Tibial artery (tissue), 4 donors: ENCODE results near the gene RRAGC.
"Not testable (repeated sequence)": the region's sequence is repeated elsewhere in the genome, so short reads cannot be mapped to it uniquely, and the experiment has no call there.

ENCODE experiments used
- DNase-seq, 2 donors: peaks; one replicate each; pipeline ENCODE4 v3.0.0-alpha.2; 2019
- H3K27ac ChIP-seq, 2 donors: fragments of 200-600 bp; sonication (generic) in 1 of 2; 1 replicate in 1 of 2; 2 replicates in 1 of 2; pipeline ENCODE4 v1.5.1; 2018 to 2019; ENCODE audit warnings: mild to moderate bottlenecking in 1 of 2
- H3K27me3 ChIP-seq, 2 donors: fragments of 200-600 bp; sonication (generic) in 1 of 2; one replicate each; pipeline versions ENCODE4 v1.5.1 to v1.6.0; 2016 to 2019
- H3K36me3 ChIP-seq, 3 donors: fragments of 200-600 bp; sonication (generic) in 2 of 3; one replicate each; pipeline ENCODE4 v1.5.1; 2016 to 2019; ENCODE audit warnings: mild to moderate bottlenecking in 2 of 3
- H3K4me1 ChIP-seq, 4 donors: fragments of 200-600 bp; sonication (generic) in 2 of 4; 1 replicate in 3 of 4; 2 replicates in 1 of 4; pipeline ENCODE4 v1.5.1; 2016 to 2019
- H3K4me3 ChIP-seq, 2 donors: fragments of 200-600 bp; sonication (generic) in 1 of 2; 1 replicate in 1 of 2; 2 replicates in 1 of 2; pipeline ENCODE4 v1.5.1; 2018 to 2019; ENCODE audit warnings: mild to moderate bottlenecking in 2 of 2
- H3K9me3 ChIP-seq, 3 donors: fragments of 200-600 bp; sonication (generic) in 1 of 3; one replicate each; pipeline ENCODE4 v1.5.1; 2016 to 2019
- CTCF ChIP-seq, 2 experiments: fragments of 200-600 bp in 1 of 2; fragments of 450-650 bp in 1 of 2; IDR thresholded peaks; one replicate each; pipeline ENCODE4 v1.5.1; 2017 to 2019; ENCODE audit warnings: antibody characterized with exemption in 2 of 2, mild to moderate bottlenecking in 1 of 2, moderate library complexity in 1 of 2
- intact Hi-C: fragments of 100-400 bp; cut with DNase I; formaldehyde crosslinking; loops from one replicate; pipeline ENCODE4 v1.15.0; 2023; ENCODE audit warnings: low total_unique reads

Gene RRAGC

GRCh38 chr1:38852780-38853179 is 6.8 kb downstream of the RRAGC start:
- Histone ChIP-seq H3K4me1 (peaks cover 0 to 27% (median 10%) of the 10 kb centered on the region in 4 donors), H3K36me3 (peaks cover 49 to 70% (median 68%) of the 10 kb centered on the region in 3 donors), H3K4me3 (no peak overlapping the region), H3K27ac (no peak overlapping the region), H3K9me3 (no peaks in the 10 kb centered on the region), H3K27me3 (no peaks in the 10 kb centered on the region)
- no peak for TF ChIP-seq CTCF (IDR thresholded peaks at IDR 0.05)
- intact Hi-C loops = no loop called here
- DNase-seq = no peak

- intact Hi-C loops = no loop called here
- peaks cover 64 to 86% (median 66%) of the 10 kb centered on the region in 3 donors for H3K36me3 ChIP-seq
- TF ChIP-seq CTCF (IDR thresholded peaks at IDR 0.05) = no peak
- no peak for DNase-seq
- H3K4me1 ChIP-seq = no peaks in the 10 kb centered on the region
- H3K9me3 ChIP-seq = no peaks in the 10 kb centered on the region
- H3K27me3 ChIP-seq = no peaks in the 10 kb centered on the region
- H3K4me3 ChIP-seq = no peak overlapping the region
- H3K27ac ChIP-seq = no peak overlapping the region
Observed at GRCh38 chr1:38848071-38848470, 11.5 kb downstream of the RRAGC start.

GRCh38 chr1:38846210-38846609 is 13.4 kb downstream of the RRAGC start:
- Histone ChIP-seq H3K27ac (no peak overlapping the region), H3K36me3 (peaks cover 53 to 91% (median 66%) of the 10 kb centered on the region in 3 donors), H3K9me3 (no peaks in the 10 kb centered on the region), H3K4me1 (no peaks in the 10 kb centered on the region), H3K27me3 (no peaks in the 10 kb centered on the region), H3K4me3 (no peak overlapping the region)
- intact Hi-C loops = no loop called here
- TF ChIP-seq CTCF (IDR thresholded peaks at IDR 0.05) = no peak
- DNase-seq = no peak

- intact Hi-C loops = not testable (repeated sequence)
Observed at GRCh38 chr1:38845088-38845487, 14.5 kb downstream of the RRAGC start.

GRCh38 chr1:38840281-38840680 is 19.3 kb downstream of the RRAGC start:
- intact Hi-C loops = no loop called here
- H3K27ac ChIP-seq = no peak overlapping the region
- H3K4me3 ChIP-seq = no peak overlapping the region
- H3K36me3 ChIP-seq = peaks cover 36 to 69% (median 48%) of the 10 kb centered on the region in 3 donors
- DNase-seq = no peak
- TF ChIP-seq CTCF (IDR thresholded peaks at IDR 0.05) = no peak
- H3K27me3 ChIP-seq = no peaks in the 10 kb centered on the region
- no peaks in the 10 kb centered on the region for H3K4me1 ChIP-seq
- H3K9me3 ChIP-seq = no peaks in the 10 kb centered on the region

More at GRCh38 chr1:38845088-38845487, 14.5 kb downstream of the RRAGC start:
- not testable (repeated sequence) for H3K27me3 ChIP-seq, H3K4me3 ChIP-seq, DNase-seq, H3K4me1 ChIP-seq, H3K9me3 ChIP-seq, H3K27ac ChIP-seq
- peaks cover 44 to 84% (median 58%) of the 10 kb centered on the region in 3 donors for H3K36me3 ChIP-seq

- Histone ChIP-seq H3K36me3 (peaks cover 29 to 60% (median 41%) of the 10 kb centered on the region in 3 donors), H3K4me1 (no peaks in the 10 kb centered on the region), H3K4me3 (no peak overlapping the region), H3K9me3 (no peaks in the 10 kb centered on the region), H3K27ac (no peak overlapping the region), H3K27me3 (no peaks in the 10 kb centered on the region)
- no peak for TF ChIP-seq CTCF (IDR thresholded peaks at IDR 0.05)
- intact Hi-C loops = no loop called here
- DNase-seq = no peak
Observed at GRCh38 chr1:38839363-38839762, 20.2 kb downstream of the RRAGC start.

- H3K4me3 ChIP-seq, H3K27ac ChIP-seq, intact Hi-C loops, DNase-seq, H3K27me3 ChIP-seq, H3K9me3 ChIP-seq, H3K4me1 ChIP-seq: not testable (repeated sequence)
- peaks cover 21 to 34% (median 29%) of the 10 kb centered on the region in 3 donors for H3K36me3 ChIP-seq
Observed at GRCh38 chr1:38836316-38836715, 23.3 kb downstream of the RRAGC start.
